H7 (cell line): Measurements from ENCODE around the gene LRRC71. TPM values are rescaled to one million over a fixed set of nuclear protein-coding genes. Genes with fewer than 3 reads are reported as not detected.
A peak's percentile ranks its signal among the peaks of the same experiment; 100 is the strongest.

Experiments used
- DNase-seq: peaks from one replicate; pipeline ENCODE4 v3.0.0; 2012
- H3K27me3 ChIP-seq: 2 replicates; pipeline ENCODE4 v1.6.0; 2011; ENCODE audit warnings: mild to moderate bottlenecking, low read length; ENCODE audit not compliant: control insufficient read depth, insufficient read depth
- H3K36me3 ChIP-seq: replicated peaks from 2 replicates; pipeline ENCODE4 v1.5.1; 2011; ENCODE audit warnings: low read length; ENCODE audit not compliant: control insufficient read depth, insufficient read depth
- H3K4me3 ChIP-seq: 2 replicates; pipeline ENCODE4 v1.5.1; 2011; ENCODE audit warnings: low read depth, mild to moderate bottlenecking, control low read depth, low read length, moderate library complexity; ENCODE audit not compliant: insufficient read depth
- total RNA-seq: library from RNA; depleted of rRNA; stranded (reverse); fragments of >200 nt; shearing (Covaris generic); gene quantifications from 2 replicates; pipeline ENCODE4 v1.2.3, GENCODE V29; 2014; rRNA removed

Gene LRRC71
- not detected in 2 replicates for total RNA-seq

DNA sequence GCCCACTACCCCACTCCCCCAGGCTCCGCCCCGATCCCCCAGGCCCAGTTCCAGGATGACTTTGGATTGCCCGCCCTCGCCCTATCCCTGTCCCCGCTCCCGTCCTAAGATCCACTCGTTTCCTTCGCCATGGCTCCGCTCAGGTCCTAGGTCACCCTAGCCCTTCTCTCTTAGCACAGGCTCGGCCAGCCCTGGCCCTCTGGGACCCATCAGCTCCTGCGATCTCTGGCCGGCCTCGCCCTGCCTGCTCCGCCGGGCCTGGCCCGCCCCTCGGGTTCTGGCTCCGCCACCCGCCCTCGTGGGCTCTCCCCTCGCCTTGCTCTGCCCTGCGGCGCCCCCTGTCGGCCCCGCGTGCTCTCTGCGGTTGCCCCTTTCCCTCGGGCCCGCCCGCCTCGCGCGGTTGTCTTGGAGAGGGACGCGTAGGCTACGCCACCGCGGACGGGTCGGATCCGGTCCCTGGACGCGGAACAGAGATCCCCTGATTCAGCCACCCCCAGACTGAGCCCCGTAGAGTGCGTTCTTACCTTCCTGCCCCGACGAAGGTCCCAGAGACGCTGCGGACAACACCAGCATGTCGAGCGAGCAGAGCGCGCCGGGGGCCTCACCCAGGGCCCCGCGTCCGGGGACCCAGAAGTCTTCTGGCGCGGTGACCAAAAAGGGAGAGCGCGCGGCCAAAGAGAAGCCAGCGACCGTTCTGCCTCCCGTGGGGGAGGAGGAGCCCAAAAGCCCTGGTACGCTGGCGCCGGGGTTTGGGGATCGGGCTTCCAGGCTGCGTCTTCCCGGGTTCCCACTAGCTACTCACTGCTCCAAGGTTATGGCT is at the start of gene LRRC71:
TSS of gene LRRC71 (plus strand) at position 400 of the 820 bp plus-strand sequence. CDS start at position 572, 172 bp downstream.
- peak; percentile 99 for DNase-seq
- Histone ChIP-seq H3K4me3 (peak within 1 kb of the TSS; percentile 43), H3K36me3 (no peaks in the 10 kb centered on the region), H3K27me3 (peaks cover 65% of the 10 kb centered on the region)

GRCh38 chr1:156873659-156874058 is 46.8 kb upstream of the LRRC71 start:
- Histone ChIP-seq H3K4me3 (no peak overlapping the region), H3K27me3 (peaks cover 29% of the 10 kb centered on the region), H3K36me3 (no peaks in the 10 kb centered on the region)
- no peak for DNase-seq

DNA sequence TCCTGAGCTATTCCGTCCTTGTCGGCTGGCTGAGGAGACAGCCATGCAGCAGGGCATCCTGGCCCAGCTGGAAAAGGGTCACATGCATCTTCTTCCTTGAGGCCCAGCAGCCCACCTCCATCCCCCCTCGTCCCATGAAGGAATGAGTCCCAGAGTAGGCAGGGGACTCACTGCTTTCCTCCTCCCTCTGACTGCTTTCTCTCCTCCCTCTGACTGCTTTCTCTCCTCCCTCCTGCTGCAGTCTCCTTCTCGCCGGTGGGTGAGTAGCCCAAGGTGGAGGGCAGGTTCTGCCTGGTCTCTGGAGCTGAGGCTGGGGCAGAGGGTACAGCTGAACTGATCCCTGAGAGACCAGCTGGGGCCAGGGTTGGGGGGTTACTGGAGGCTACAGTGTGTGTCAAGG is 46.3 kb upstream of the LRRC71 start:
- H3K36me3 ChIP-seq, result no peaks in the 10 kb centered on the region
- DNase-seq, result no peak
- H3K4me3 ChIP-seq, result no peak overlapping the region
- H3K27me3 ChIP-seq, result peaks cover 32% of the 10 kb centered on the region

GRCh38 chr1:156874572-156875340 is 45.7 kb upstream of the LRRC71 start:
- Histone ChIP-seq H3K27me3 (peaks cover 32% of the 10 kb centered on the region), H3K4me3 (no peak overlapping the region), H3K36me3 (no peaks in the 10 kb centered on the region)
- no peak for DNase-seq

DNA sequence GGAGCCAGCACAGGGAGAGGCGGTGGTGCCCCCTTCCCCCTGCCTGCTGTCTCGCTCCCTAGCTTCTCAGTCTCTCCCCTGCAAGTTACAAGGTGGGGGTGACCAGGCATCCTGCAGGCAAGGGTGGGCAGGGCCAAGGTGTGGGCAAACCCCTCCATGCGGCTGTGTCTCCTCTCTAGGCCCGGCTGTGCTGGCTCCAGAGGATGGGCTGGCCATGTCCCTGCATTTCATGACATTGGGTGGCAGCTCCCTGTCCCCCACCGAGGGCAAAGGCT is 45.2 kb upstream of the LRRC71 start:
- no peak overlapping the region for H3K4me3 ChIP-seq
- DNase-seq, result no peak
- H3K27me3 ChIP-seq, result peaks cover 32% of the 10 kb centered on the region
- H3K36me3 ChIP-seq, result no peaks in the 10 kb centered on the region

- no peaks in the 10 kb centered on the region for H3K36me3 ChIP-seq
- DNase-seq, result peak; percentile 90
- peaks cover 32% of the 10 kb centered on the region for H3K27me3 ChIP-seq
- H3K4me3 ChIP-seq, result no peak overlapping the region
These were observed 44.2 kb upstream of the LRRC71 start for GRCh38 chr1:156876281-156876680.

GRCh38 chr1:156877433-156878170 is 42.8 kb upstream of the LRRC71 start:
- Histone ChIP-seq H3K4me3 (no peak overlapping the region), H3K36me3 (no peaks in the 10 kb centered on the region), H3K27me3 (peaks cover 32% of the 10 kb centered on the region)
- DNase-seq, result no peak

GRCh38 chr1:156879876-156880275 is 40.6 kb upstream of the LRRC71 start:
- Histone ChIP-seq H3K4me3 (no peak overlapping the region), H3K27me3 (peaks cover 39% of the 10 kb centered on the region), H3K36me3 (no peaks in the 10 kb centered on the region)
- no peak for DNase-seq

GRCh38 chr1:156880473-156880872 is 40.0 kb upstream of the LRRC71 start:
- H3K27me3 ChIP-seq, result peaks cover 38% of the 10 kb centered on the region
- H3K4me3 ChIP-seq, result no peak overlapping the region
- no peaks in the 10 kb centered on the region for H3K36me3 ChIP-seq
- DNase-seq, result no peak

- DNase-seq, result no peak
- H3K36me3 ChIP-seq, result no peaks in the 10 kb centered on the region
- no peak overlapping the region for H3K4me3 ChIP-seq
- H3K27me3 ChIP-seq, result peaks cover 35% of the 10 kb centered on the region
These were observed 39.3 kb upstream of the LRRC71 start for GRCh38 chr1:156881101-156881500.

GRCh38 chr1:156881663-156882062 is 38.8 kb upstream of the LRRC71 start:
- H3K27me3 ChIP-seq, result peaks cover 37% of the 10 kb centered on the region
- H3K4me3 ChIP-seq, result no peak overlapping the region
- H3K36me3 ChIP-seq, result no peaks in the 10 kb centered on the region
- DNase-seq, result no peak

GRCh38 chr1:156882543-156882942 is 37.9 kb upstream of the LRRC71 start:
- DNase-seq, result no peak
- H3K27me3 ChIP-seq, result peaks cover 33% of the 10 kb centered on the region
- no peaks in the 10 kb centered on the region for H3K36me3 ChIP-seq
- H3K4me3 ChIP-seq, result no peak overlapping the region

- DNase-seq, result no peak
- Histone ChIP-seq H3K27me3 (peaks cover 24% of the 10 kb centered on the region), H3K36me3 (no peaks in the 10 kb centered on the region), H3K4me3 (no peak overlapping the region)
These were observed 36.5 kb upstream of the LRRC71 start for GRCh38 chr1:156883919-156884318.

DNA sequence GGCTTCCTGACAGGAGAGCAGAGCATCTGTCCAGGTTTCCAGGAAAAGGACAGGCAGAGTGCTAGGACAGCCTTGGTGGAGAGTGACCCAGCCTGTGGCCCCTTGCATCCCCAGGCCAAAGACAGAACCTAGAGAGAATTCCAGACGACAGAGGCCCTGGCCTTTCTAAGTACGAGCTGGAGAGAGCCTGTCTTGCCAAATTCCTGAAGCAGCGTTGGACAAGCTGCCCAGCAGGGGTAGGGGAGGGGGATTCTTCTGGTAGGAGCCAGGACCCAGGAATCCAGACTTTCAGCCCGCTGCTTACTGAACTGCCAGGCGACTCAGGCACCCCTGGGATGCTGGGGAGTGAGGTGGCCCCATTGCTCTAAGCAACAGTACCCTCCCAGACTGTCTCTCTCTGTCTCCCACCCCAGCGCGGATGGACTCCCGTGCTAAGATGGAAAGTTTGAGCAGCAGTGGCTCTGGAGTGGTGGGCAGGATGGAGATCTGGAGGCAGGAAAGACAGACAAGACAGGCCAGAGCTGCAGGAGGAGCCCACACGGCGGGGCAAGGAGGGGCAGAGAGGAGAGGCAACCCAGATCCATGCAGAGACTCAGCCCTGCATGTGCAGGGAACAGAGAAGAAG is 35.8 kb upstream of the LRRC71 start:
- H3K27me3 ChIP-seq, result peaks cover 24% of the 10 kb centered on the region
- no peak overlapping the region for H3K4me3 ChIP-seq
- H3K36me3 ChIP-seq, result no peaks in the 10 kb centered on the region
- no peak for DNase-seq
